Esophagus squamous epithelium (tissue), 5 donors: ENCODE data around the gene LTK. TPM values are rescaled to one million over a fixed set of nuclear protein-coding genes. Genes with fewer than 3 reads are reported as not detected.

Experiments used
- DNase-seq: peaks from one replicate; lab custom pipeline; 2025; lab: John Stamatoyannopoulos, UW
- H3K27ac ChIP-seq, 4 donors: fragments of 200-600 bp; sonication (generic); one replicate each; pipeline ENCODE4 v1.5.1; 2016 to 2019; ENCODE audit warnings: mild to moderate bottlenecking in 1 of 4
- H3K27me3 ChIP-seq, 4 donors: fragments of 200-600 bp; sonication (generic); 1 replicate in 3 of 4; 2 replicates in 1 of 4; pipeline versions ENCODE4 v1.5.1 to v1.6.0; 2017 to 2021; ENCODE audit warnings: antibody characterized with exemption in 1 of 4
- H3K36me3 ChIP-seq, 3 donors: fragments of 200-600 bp; sonication (generic); one replicate each; pipeline ENCODE4 v1.5.1; 2016 to 2019
- H3K4me1 ChIP-seq, 3 donors: fragments of 200-600 bp; sonication (generic); one replicate each; pipeline ENCODE4 v1.5.1; 2017 to 2019
- H3K4me3 ChIP-seq, 4 donors: fragments of 200-600 bp; sonication (generic); 1 replicate in 3 of 4; 2 replicates in 1 of 4; pipeline ENCODE4 v1.5.1; 2016 to 2019; ENCODE audit warnings: mild to moderate bottlenecking in 2 of 4, moderate library complexity in 1 of 4
- H3K9me3 ChIP-seq, 3 donors: fragments of 200-600 bp; sonication (generic); one replicate each; pipeline ENCODE4 v1.5.1; 2016 to 2019
- POLR2A ChIP-seq, 4 donors: fragments of 450-650 bp; IDR thresholded peaks; one replicate each; pipeline ENCODE4 v1.6.1; 2017; ENCODE audit warnings: antibody characterized with exemption in 4 of 4, mild to moderate bottlenecking in 4 of 4, moderate library complexity in 3 of 4
- WGBS, 2 donors: methylation state at CpG; one replicate each; pipeline ENCODE4 v1.1.5; 2018; 5-methylcytosine and 5-hydroxymethylcytosine counted together
- intact Hi-C: fragments of 100-400 bp; cut with DNase I; formaldehyde crosslinking; loops from one replicate; pipeline ENCODE4 v1.15.0; 2022
- total RNA-seq, 4 donors: library from RNA; depleted of rRNA; stranded (reverse); fragments of >200 nt; gene quantifications; one replicate each; pipeline ENCODE4 v1.1.0, GENCODE V29; 2016
- TF ChIP-seq, protein P1 (sequence below), 6 experiments: fragments of 450-650 bp in 4 of 6; fragments of 200-600 bp in 2 of 6; sonication (generic) in 2 of 6; IDR thresholded peaks; one replicate each; pipeline ENCODE4 v1.5.1; 2016 to 2019; ENCODE audit warnings: antibody characterized with exemption in 6 of 6, mild to moderate bottlenecking in 4 of 6, moderate library complexity in 4 of 6
- donor health status: DM: yes; HTN: yes; CAD: no.

Gene LTK
- total RNA-seq, 4 donors from 2014 or later, result 0.38 to 0.82 TPM; not detected in 2

DNA sequence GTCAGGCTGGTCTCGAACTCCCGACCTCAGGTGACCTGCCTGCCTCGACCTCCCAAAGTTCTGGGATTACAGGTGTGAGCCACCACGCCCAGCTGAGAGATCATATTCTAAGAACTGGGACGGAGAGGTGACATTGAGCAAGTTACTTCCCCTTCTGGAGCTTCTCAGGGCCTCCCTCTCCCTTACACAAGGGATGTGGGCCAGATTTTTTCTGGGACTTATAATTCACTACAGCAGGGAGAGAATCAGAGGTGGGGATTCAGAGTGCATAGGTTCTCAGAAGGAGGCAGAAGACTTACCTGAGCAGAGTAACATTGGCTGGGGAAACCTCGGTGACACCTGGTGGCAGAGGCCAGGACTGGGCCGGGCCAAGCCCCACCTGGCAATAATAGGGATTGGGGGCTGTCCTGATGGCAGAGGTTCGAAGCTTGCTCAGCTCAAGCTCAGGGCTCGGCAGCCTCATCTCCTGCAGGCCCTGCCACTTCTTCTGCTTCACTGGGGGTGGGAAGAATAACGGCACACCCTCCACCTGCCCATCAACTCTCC is 6.8 kb downstream of the LTK start:
- H3K27me3 ChIP-seq, result peaks cover 13 to 89% (median 16%) of the 10 kb centered on the region in 4 donors
- 69 to 84% methylated on average over 6 to 10 of the region's 10 CpGs for WGBS, 2 donors
- no peak overlapping the region for H3K4me3 ChIP-seq
- no peaks in the 10 kb centered on the region for H3K9me3 ChIP-seq
- no peak for TF ChIP-seq POLR2A (IDR thresholded peaks at IDR 0.05)
- TF ChIP-seq, protein P1, sequence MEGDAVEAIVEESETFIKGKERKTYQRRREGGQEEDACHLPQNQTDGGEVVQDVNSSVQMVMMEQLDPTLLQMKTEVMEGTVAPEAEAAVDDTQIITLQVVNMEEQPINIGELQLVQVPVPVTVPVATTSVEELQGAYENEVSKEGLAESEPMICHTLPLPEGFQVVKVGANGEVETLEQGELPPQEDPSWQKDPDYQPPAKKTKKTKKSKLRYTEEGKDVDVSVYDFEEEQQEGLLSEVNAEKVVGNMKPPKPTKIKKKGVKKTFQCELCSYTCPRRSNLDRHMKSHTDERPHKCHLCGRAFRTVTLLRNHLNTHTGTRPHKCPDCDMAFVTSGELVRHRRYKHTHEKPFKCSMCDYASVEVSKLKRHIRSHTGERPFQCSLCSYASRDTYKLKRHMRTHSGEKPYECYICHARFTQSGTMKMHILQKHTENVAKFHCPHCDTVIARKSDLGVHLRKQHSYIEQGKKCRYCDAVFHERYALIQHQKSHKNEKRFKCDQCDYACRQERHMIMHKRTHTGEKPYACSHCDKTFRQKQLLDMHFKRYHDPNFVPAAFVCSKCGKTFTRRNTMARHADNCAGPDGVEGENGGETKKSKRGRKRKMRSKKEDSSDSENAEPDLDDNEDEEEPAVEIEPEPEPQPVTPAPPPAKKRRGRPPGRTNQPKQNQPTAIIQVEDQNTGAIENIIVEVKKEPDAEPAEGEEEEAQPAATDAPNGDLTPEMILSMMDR (IDR thresholded peaks at IDR 0.05), result no peak
- peaks cover 20 to 41% (median 28%) of the 10 kb centered on the region in 3 donors for H3K4me1 ChIP-seq
- no peak overlapping the region for H3K27ac ChIP-seq
- no peaks in the 10 kb centered on the region for H3K36me3 ChIP-seq
- intact Hi-C loops, result no loop called here
- DNase-seq, result no peak

DNA sequence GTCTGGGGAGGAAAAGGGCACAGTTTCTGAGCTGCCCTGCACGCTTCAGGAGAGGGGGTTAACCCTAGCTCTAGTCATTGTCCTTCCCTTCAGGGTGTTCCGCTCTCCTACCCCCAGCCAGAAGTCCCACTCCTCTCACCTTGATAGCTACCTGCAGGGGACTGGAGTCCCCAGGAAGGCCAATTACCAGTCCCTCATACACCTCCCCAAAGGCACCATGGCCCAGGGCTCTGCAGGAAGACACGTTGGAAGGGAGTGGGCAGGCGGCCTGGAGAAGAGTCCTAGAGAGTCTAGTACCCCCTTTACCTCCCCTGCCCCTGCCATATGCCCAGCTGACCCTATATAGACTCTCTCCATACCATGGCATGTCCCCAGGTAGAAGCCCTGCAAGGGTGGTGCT is 7.9 kb downstream of the LTK start:
- H3K4me1 ChIP-seq, result peaks cover 25 to 40% (median 30%) of the 10 kb centered on the region in 3 donors
- intact Hi-C loops, result no loop called here

DNA sequence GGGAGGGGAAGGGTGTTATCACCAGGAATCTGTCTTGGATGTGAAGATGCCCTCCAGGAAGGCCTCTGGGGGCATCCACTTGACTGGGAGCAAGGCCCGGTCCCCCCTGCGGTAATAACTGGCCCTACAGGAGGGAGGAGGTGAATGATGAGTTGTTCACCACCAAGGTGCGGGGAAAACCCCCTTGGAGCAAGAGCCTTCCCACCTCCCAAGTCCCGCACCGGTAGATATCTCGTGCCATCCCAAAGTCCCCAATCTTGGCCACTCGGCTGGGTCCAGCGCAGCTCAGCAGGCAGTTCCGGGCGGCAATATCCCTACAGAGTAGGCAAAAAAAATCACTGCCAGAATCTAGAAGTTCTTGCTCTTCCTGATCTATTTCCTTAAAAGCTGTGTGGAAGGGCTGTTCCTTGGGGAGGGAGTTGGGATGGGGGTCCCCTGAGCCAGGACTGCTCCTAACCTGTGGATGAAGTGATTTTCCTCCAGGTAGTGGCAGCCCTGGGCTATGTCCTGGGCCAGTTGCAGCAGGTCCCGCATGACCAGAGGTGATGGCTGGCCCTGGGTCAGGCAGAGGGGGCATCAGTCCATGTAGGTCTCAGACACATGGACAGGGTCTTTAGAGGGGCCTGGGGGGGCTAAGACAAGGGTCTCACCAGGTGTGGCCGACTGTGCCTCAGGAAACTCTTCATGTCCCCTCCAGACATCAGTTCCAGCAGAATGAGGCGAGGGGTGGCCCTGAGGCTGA is 8.7 kb downstream of the LTK start:
- intact Hi-C loops, result no loop called here
- no peak overlapping the region for H3K27ac ChIP-seq
- peaks cover 14 to 89% (median 17%) of the 10 kb centered on the region in 4 donors for H3K27me3 ChIP-seq
- H3K9me3 ChIP-seq, result no peaks in the 10 kb centered on the region
- TF ChIP-seq, protein P1 (IDR thresholded peaks at IDR 0.05), result no peak
- TF ChIP-seq POLR2A (IDR thresholded peaks at IDR 0.05), result no peak
- no peak overlapping the region for H3K4me3 ChIP-seq
- H3K4me1 ChIP-seq, result peaks cover 25 to 39% (median 30%) of the 10 kb centered on the region in 3 donors
- WGBS, 2 donors, result 70 to 82% methylated on average over 2 to 3 of the region's 13 CpGs
- H3K36me3 ChIP-seq, result no peaks in the 10 kb centered on the region
- no peak for DNase-seq

More for the DNA sequence above, 7.9 kb downstream of the LTK start:
- Histone ChIP-seq H3K36me3 (no peaks in the 10 kb centered on the region), H3K27me3 (peaks cover 14 to 89% (median 17%) of the 10 kb centered on the region in 4 donors), H3K4me3 (no peak overlapping the region), H3K9me3 (no peaks in the 10 kb centered on the region), H3K27ac (no peak overlapping the region)
- DNase-seq, result no peak
- WGBS, 2 donors, result 82% methylated on average over 3 to 4 of the region's 4 CpGs
- TF ChIP-seq, protein P1 (IDR thresholded peaks at IDR 0.05), result no peak
- TF ChIP-seq POLR2A (IDR thresholded peaks at IDR 0.05), result no peak

DNA sequence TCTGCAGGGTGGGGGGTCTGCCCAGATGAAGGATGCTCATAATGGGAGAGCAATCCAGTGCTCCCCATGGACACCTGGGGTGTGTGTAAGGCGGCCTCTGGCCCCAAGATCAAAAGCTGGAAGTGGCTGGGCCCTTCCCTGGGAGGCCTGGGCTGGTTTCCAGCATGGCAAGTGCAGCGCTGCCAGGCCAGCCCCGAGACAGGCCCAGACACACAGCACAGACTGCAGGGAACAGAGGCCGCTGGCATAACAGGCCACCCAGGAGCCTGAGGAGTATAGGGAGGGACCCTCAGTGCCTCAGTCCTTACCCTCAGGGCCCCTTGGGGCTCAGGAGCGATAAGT is 10.0 kb downstream of the LTK start:
- TF ChIP-seq, protein P1 (IDR thresholded peaks at IDR 0.05), result no peak
- TF ChIP-seq POLR2A (IDR thresholded peaks at IDR 0.05), result no peak
- DNase-seq, result no peak
- H3K4me1 ChIP-seq, result peaks cover 25 to 39% (median 30%) of the 10 kb centered on the region in 3 donors
- H3K9me3 ChIP-seq, result no peaks in the 10 kb centered on the region
- no peaks in the 10 kb centered on the region for H3K36me3 ChIP-seq
- no CpG with 5 or more reads among the region's 5 CpGs for WGBS, 2 donors
- no peak overlapping the region for H3K4me3 ChIP-seq
- intact Hi-C loops, result no loop called here
- peaks cover 14 to 89% (median 18%) of the 10 kb centered on the region in 4 donors for H3K27me3 ChIP-seq
- no peak overlapping the region for H3K27ac ChIP-seq
